Pons (tissue), 1 donor: ENCODE measurements around the gene LILRB4.
"Not testable (repeated sequence)": the region's sequence is repeated elsewhere in the genome, so short reads cannot be mapped to it uniquely, and the experiment has no call there.

Source experiments
- DNase-seq: peaks from one replicate; pipeline ENCODE4 v3.0.0-alpha.2; 2016; ENCODE audit warnings: low spot score

The LILRB4 gene

GRCh38 chr19:54662730-54663129 is at the start of gene LILRB4:
TSS of gene LILRB4 (plus strand) at chr19:54662985. CDS start at chr19:54663034, 49 bp downstream.
- DNase-seq, result peak; percentile 56

- no peak for DNase-seq
These were observed 48.1 kb upstream of the LILRB4 start for GRCh38 chr19:54614726-54615125.

GRCh38 chr19:54616057-54616456 is 46.7 kb upstream of the LILRB4 start:
- DNase-seq, result no peak

- DNase-seq, result no peak
These were observed 45.8 kb upstream of the LILRB4 start for GRCh38 chr19:54616821-54617560.

GRCh38 chr19:54620464-54620863 is 42.3 kb upstream of the LILRB4 start:
- no peak for DNase-seq

- DNase-seq, result no peak
These were observed 40.4 kb upstream of the LILRB4 start for GRCh38 chr19:54622431-54622830.

GRCh38 chr19:54624234-54624633 is 38.6 kb upstream of the LILRB4 start:
- not testable (repeated sequence) for DNase-seq

- not testable (repeated sequence) for DNase-seq
These were observed 37.7 kb upstream of the LILRB4 start for GRCh38 chr19:54624934-54625730.

GRCh38 chr19:54626757-54627156 is 36.0 kb upstream of the LILRB4 start:
- no peak for DNase-seq

GRCh38 chr19:54627912-54628311 is 34.9 kb upstream of the LILRB4 start:
- not testable (repeated sequence) for DNase-seq

- peak; percentile 37 for DNase-seq
These were observed 32.5 kb upstream of the LILRB4 start, which contains the start of gene LILRB1 for GRCh38 chr19:54630262-54630661. TSS of gene LILRB1 (plus strand) at chr19:54630484. CDS start at chr19:54631074, 590 bp downstream.

- DNase-seq, result no peak
These were observed 32.0 kb upstream of the LILRB4 start for GRCh38 chr19:54630782-54631181.

- DNase-seq, result not testable (repeated sequence)
These were observed 31.1 kb upstream of the LILRB4 start for GRCh38 chr19:54631489-54632337.

GRCh38 chr19:54632517-54632916 is 30.3 kb upstream of the LILRB4 start:
- not testable (repeated sequence) for DNase-seq

GRCh38 chr19:54633401-54633800 is 29.4 kb upstream of the LILRB4 start:
- DNase-seq, result no peak

GRCh38 chr19:54636081-54636480 is 26.7 kb upstream of the LILRB4 start:
- DNase-seq, result not testable (repeated sequence)

- no peak for DNase-seq
These were observed 24.1 kb upstream of the LILRB4 start for GRCh38 chr19:54638683-54639082.

- DNase-seq, result not testable (repeated sequence)
These were observed 19.8 kb upstream of the LILRB4 start for GRCh38 chr19:54642953-54643352.

- DNase-seq, result peak; percentile 24
These were observed 19.2 kb upstream of the LILRB4 start for GRCh38 chr19:54643583-54643982.

- peak; percentile 58 for DNase-seq
These were observed 18.7 kb upstream of the LILRB4 start for GRCh38 chr19:54644056-54644455.

- DNase-seq, result no peak
These were observed 16.4 kb upstream of the LILRB4 start for GRCh38 chr19:54646331-54646841.

GRCh38 chr19:54648129-54648528 is 14.7 kb upstream of the LILRB4 start:
- DNase-seq, result no peak
